ENCODE measurements around the gene STXBP2. TPM values are rescaled to one million over a fixed set of nuclear protein-coding genes. Genes with fewer than 3 reads are reported as not detected.

STXBP2 gene
- total RNA-seq, 1 experiment from 2014 or later: 141 TPM

DNA sequence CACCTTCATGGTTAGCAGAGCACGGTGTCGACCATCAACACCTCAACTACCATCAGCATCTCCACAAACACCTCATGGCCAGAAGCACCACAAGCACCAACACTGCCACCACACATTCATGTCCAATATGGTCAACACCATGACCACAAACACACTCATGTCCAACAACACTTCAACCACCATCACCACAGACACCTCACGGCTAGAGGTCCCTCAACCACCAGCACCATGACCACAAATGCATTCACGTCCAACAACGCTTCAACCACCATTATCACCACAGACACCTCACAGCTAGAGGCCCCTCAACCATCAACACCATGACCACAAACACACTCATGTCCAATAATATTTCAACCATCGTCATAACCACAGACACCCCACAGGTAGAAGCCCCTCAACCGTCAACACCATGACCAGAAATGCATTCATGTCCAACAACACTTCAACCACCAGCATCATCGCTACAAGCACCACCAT lies 53.9 kb downstream of the STXBP2 start (continued):
- no peak for TF ChIP-seq ZBTB33 (IDR thresholded peaks at IDR 0.05; ENCODE audit: extremely low read depth, insufficient replicate concordance, low read length)
- no peak for TF ChIP-seq SP1 (IDR thresholded peaks at IDR 0.05; ENCODE audit: low read depth)
- TF ChIP-seq CEBPB (IDR thresholded peaks at IDR 0.05; ENCODE audit: low read depth): no peak
- no peak for TF ChIP-seq ATF3 (IDR thresholded peaks at IDR 0.05)
- no peak for TF ChIP-seq POLR2A (IDR thresholded peaks at IDR 0.05; ENCODE audit: borderline replicate concordance, extremely low read depth, insufficient read depth, insufficient read length)

- H3K4me1 ChIP-seq (ENCODE audit: control insufficient read depth in 1 of 2, insufficient read depth in 2 of 2, low read length in 2 of 2): no peaks in the 10 kb centered on the region
- CTCF ChIA-PET: no interaction called here
- ATAC-seq: no peak
These were observed 54.6 kb downstream of the STXBP2 start for GRCh38 chr19:7691497-7691896.

More at GRCh38 chr19:7691497-7691896, 54.6 kb downstream of the STXBP2 start:
- Histone ChIP-seq H3K9me2 (ENCODE audit: insufficient read depth) (no peaks in the 10 kb centered on the region), H3K36me3 (ENCODE audit: control insufficient read depth in 1 of 2, insufficient read depth in 2 of 2, low read length in 2 of 2) (no peaks in the 10 kb centered on the region), H3K4me2 (ENCODE audit: low read length) (no peak overlapping the region), H3K9ac (ENCODE audit: low read length) (no peak overlapping the region), H3K27me3 (ENCODE audit: insufficient read depth, low read length) (0 out of 2 replicates have a peak, but pooled peaks cover 2% of the 10 kb centered on the region), H3K4me3 (replicated peaks in 1 of 2; ENCODE audit: low read depth in 1 of 2, low read length in 2 of 2) (no peak overlapping the region), H4K20me1 (ENCODE audit: insufficient read depth) (no peaks in the 10 kb centered on the region), H3K27ac (ENCODE audit: low read depth, low read length) (no peak overlapping the region), H3K9me3 (ENCODE audit: control insufficient read depth in 1 of 2, insufficient read depth in 1 of 2, low read depth in 1 of 2, low read length in 2 of 2) (peaks cover 0 to 5% of the 10 kb centered on the region in 2 experiments; a peak in 1 of 4 replicates), H3K79me2 (ENCODE audit: insufficient read depth, low read length) (no peaks in the 10 kb centered on the region), H2AFZ (ENCODE audit: low read depth, low read length, poor library complexity, severe bottlenecking) (no peak overlapping the region)
- no peak for DNase-seq (ENCODE audit: low read depth, low spot score)
- POLR2A ChIA-PET: no interaction called here
- intact Hi-C loops (cut with micrococcal nuclease): no loop called here
- TF ChIP-seq, protein P1, sequence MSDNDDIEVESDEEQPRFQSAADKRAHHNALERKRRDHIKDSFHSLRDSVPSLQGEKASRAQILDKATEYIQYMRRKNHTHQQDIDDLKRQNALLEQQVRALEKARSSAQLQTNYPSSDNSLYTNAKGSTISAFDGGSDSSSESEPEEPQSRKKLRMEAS (IDR thresholded peaks at IDR 0.05): no peak
- TF ChIP-seq EZH2 (IDR thresholded peaks at IDR 0.05): no peak
- TF ChIP-seq FOSL1 (IDR thresholded peaks at IDR 0.05; ENCODE audit: low read depth): no peak
- no peak for TF ChIP-seq JUND (IDR thresholded peaks at IDR 0.05)
- TF ChIP-seq, protein P2, sequence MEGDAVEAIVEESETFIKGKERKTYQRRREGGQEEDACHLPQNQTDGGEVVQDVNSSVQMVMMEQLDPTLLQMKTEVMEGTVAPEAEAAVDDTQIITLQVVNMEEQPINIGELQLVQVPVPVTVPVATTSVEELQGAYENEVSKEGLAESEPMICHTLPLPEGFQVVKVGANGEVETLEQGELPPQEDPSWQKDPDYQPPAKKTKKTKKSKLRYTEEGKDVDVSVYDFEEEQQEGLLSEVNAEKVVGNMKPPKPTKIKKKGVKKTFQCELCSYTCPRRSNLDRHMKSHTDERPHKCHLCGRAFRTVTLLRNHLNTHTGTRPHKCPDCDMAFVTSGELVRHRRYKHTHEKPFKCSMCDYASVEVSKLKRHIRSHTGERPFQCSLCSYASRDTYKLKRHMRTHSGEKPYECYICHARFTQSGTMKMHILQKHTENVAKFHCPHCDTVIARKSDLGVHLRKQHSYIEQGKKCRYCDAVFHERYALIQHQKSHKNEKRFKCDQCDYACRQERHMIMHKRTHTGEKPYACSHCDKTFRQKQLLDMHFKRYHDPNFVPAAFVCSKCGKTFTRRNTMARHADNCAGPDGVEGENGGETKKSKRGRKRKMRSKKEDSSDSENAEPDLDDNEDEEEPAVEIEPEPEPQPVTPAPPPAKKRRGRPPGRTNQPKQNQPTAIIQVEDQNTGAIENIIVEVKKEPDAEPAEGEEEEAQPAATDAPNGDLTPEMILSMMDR (IDR thresholded peaks at IDR 0.05 in 2 of 3, conservative IDR thresholded peaks at IDR 0.05 in 1 of 3; ENCODE audit: borderline replicate concordance in 1 of 3, insufficient read depth in 1 of 3, low read depth in 2 of 3, low read length in 2 of 3): no peak
- RAD21 ChIA-PET (ENCODE audit: low non-redundant PET in 1 of 2, low total read pairs in 2 of 2, uncharacterized antibody in 2 of 2, unreplicated experiment in 2 of 2): no interaction called here
- no TSS peak for BruUV-seq (replicated peaks)
